Activated CD4-positive, alpha-beta T cell treated with anti-CD3 and anti-CD28 coated beads, Interleukin-2, Interleukin-4, amounts not matched to agents 100 ng/mL and 50 ng/mL, durations not matched to agents 16 hours and 8 hours (primary cell): ENCODE results near the gene CSNK2A3.
"Not testable (repeated sequence)": the region's sequence is repeated elsewhere in the genome, so short reads cannot be mapped to it uniquely, and the experiment has no call there.

Source experiments
- DNase-seq: peaks from one replicate; pipeline ENCODE4 v3.0.0-alpha.2; 2020; ENCODE audit warnings: low spot score

The CSNK2A3 gene

DNA sequence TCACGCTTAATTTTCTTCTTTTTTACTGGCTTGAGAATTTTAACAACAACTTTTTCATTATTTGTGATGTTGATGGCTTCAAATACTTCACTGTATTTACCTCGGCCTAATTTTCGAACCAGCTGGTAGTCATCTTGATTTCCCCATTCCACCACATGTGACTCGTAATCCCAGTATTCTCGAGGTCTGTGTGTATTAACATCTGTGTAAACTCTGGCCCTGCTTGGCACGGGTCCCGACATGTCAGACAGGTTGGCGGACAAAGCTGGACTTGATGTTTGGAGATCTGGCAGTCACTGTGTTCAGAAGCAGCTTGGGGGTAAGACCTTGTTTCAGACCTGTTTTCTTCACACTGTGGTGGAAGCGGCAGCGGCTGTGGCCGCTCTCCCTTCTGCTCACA, at the start of gene CSNK2A3:
Gene CSNK2A3 (minus strand): TSS at position 373 of the 400 bp plus-strand sequence. CDS start 131 bp downstream, at position 242.
- DNase-seq = not testable (repeated sequence)

DNA sequence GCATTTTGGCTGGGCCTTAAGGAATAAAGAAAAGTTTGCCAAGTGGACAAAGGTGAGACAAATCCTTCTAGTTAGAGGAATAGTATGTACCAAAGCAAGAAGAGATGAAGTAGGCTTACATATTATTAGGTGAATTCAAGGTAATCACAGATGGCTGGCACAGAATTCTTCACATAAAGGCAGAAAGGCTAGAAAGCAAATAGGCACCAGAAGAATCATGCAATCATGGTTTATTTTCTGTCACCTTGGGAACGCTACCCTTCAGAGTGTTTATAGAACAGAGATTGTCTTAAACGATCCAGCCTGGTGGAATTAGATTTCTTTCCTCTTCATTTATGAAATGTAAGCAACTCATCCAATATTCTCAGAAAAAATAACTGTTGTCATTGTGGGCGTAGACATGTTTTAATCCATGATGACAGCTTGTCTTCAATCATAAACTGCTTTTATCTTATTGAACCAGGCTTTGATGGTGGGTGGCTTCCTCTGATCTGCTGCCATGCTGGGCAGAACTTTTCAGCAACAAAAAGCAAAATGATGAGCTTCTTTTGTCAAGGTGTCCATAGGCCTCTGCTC, 49.0 kb upstream of the CSNK2A3 start:
- no peak for DNase-seq

DNA sequence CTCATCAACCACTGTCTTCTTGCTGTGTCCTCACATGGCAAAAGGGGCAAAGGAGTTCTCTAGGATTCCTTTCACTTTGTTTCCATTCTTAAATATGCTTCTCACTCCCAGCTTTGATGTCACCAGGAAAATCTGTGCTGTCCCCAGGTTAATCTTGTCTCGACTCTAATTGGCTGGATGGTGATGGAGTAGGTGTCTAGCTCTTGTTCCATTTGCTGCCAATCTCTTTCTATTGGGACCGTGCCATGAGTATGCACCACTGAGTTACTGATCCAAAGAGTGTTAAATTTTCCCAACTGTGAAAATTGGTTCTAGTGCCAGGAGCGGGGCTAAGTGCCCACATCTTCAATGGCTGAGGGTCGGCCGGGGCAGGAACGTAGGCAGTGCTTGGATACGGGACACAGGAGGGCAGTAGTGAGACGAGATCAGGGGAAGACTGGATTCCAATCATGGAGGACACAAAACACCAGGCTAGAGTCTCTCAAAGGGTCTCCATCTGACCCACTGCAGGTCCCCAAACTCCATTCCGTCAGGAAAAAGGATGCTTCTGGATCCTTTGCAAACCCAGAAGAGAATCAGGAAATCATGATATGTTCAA, 47.7 kb upstream of the CSNK2A3 start:
- DNase-seq = no peak

DNA sequence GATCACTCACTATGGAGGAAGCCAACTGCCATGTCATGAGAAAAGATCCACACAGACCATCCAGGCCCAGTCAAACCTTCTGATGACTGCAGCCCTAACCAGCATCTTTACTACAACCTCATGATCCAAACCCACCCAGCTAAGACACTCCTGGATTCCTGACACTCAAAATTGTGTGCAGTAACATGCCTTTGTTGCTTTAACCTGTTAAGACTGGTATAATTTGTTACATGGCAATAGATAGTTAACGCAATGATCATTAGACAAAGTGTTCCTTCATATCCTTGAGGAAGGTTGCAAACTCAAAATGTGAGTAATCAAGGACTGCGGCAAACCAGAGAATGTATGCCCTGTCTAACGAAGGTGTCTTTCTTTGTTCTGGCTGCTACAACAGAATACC, 47.1 kb upstream of the CSNK2A3 start:
- DNase-seq = no peak

DNA sequence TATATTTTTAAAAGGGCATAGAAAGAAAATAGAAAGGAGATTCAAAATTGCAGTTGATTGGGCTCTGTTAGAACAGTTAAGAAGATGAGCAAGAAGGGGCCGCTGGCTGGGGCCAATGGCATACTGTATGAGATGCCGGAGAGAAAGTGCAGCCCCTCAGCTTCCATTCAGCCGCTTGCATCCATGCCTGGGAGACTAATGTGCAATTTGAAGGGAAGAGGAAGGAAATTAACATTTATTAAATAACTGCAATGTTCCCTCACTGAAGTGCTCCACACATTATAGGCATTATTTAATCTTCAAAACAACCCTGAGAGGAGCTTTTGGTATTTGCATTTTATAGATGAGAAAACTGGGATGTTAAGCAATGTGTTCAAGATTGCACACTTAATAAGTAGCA, 44.7 kb upstream of the CSNK2A3 start:
- DNase-seq = no peak

DNA sequence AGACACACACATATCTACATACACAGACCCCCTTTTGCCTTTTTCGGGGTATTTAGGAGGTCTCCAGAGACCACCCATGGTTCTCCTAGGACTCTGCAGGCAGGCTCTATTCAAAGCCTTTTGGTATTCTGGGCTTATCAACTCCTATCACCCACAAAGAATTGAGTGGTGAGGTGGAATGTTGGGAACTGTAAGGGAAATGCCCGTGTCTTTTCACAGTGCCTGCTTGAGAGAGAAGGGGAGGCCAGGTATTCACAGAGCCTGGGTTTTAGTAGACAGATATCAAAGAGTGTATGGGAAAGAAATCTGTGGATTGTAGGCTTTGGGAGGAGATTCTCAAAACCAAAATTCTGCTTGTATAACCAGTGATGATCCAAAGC, 44.0 kb upstream of the CSNK2A3 start:
- DNase-seq = no peak

DNA sequence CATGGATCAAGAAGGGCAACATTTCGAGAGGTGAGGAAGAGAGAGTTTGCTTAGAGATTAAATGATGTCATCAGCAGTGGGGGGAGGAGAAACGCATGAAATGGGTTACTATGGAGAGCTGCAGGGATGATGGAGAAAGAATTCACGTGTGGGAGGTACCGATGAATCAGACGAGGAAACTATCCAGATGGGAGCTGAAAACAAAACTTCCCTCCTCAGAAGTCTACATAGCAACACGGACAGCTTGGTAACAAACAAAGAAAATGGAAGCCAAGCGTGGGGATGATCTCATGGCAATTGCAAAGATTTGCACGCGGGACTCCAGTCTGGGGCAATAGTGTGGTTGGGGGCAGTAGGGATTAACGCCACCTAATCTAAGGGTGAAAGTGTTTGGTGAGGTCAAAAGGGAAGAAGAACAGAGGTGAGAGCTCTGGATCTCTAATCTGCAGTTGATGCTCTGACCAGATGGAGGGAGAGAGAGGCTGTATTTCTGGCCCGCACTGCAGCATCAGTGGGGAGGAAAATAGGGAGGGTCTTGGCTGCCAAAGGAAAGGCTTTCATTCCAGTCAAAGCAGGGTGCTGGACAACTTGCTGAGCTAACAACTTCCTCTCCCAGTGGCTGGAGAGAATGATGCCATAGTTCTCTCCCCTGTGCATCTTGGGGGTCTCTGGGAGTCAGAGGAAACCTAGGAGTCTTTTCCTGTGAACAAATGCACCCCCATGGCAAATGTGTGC, 43.4 kb upstream of the CSNK2A3 start:
- no peak for DNase-seq

DNA sequence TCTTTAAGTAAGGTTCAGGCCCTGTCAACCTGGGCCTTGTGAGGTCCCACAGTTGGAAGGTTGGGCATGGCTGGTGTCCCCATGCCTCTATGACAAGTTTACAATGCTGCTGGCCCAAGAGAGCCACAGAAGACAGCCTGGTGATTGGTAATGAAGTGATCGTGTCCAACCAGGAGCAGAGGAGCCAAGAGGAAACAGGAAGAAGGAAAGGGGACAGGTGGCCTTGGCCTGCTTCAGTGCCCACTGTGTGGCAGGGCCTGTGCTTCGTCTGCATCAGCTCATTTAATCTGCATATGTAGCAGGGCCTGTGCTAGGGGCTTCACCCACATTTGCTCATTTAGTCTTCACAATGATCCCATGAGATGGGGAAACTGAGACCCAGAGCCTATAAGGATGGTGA, 42.1 kb upstream of the CSNK2A3 start:
- DNase-seq = no peak

DNA sequence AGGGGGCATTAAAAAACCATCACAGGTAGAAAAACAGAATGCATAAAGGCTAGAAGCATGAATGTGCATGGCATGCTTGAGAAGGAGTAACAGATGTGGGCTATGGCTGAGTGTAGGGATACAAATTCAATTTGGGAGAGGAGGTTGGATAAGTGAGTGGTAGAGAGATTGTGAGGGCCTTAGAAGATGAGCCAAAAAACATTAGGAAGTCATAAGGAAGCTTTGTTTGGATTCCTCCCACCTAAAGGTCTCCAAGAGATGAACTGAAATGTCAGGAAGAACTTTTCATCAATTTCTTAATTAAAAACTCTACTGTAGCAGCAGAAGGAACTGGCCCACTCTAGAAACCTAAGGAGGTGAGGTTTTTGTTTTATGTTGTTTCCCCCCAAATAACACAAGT, 41.2 kb upstream of the CSNK2A3 start:
- no peak for DNase-seq

DNA sequence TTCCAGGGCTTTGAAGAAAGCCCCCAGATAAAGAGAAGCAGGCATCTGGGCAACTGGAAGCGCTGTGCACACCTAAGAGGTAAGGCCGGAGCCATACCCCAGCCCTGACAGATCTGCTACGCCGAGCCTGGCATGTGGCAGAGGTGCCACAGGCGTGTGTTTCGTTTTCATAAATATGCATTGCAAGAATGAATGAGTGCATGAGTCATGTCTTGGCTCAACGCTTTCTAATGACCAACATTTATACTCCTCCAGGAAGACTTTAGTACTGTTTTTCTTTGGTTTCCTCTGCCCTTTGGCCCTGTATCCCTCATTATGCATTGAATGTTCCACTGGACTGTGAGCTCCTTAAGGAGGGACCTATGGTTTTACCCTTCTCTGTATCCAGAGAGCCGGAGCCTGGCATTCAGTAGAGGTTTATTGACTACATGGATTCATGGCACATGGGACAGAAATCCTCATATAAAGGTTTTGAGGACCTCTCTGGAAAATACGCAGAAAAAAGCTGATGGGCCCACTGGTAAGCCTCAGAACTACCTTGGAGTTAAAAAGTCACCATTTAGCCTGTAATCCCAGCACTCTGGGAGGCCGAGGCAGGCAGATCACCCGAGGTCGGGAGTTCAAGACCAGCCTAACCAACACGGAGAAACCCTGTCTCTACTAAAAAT, 38.9 kb upstream of the CSNK2A3 start:
- DNase-seq = no peak

DNA sequence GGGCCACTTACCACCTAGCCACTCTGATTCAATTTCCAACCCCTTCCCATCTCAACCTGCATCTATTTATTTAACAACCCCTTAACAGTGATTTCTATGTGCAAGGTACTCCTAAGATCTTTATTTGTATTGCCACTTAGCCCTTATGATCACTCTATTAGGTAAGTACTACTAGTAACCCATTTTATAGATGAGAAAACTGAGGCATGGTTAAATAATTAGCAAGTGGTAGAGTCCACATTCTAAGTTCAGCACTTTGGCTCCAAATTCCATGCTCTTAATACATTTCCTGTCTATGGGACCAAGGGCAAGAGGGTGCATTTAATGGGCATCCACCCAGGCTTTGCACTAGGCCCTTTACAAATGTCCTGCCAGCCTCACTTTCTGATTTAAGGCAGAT, 38.1 kb upstream of the CSNK2A3 start:
- DNase-seq = no peak

DNA sequence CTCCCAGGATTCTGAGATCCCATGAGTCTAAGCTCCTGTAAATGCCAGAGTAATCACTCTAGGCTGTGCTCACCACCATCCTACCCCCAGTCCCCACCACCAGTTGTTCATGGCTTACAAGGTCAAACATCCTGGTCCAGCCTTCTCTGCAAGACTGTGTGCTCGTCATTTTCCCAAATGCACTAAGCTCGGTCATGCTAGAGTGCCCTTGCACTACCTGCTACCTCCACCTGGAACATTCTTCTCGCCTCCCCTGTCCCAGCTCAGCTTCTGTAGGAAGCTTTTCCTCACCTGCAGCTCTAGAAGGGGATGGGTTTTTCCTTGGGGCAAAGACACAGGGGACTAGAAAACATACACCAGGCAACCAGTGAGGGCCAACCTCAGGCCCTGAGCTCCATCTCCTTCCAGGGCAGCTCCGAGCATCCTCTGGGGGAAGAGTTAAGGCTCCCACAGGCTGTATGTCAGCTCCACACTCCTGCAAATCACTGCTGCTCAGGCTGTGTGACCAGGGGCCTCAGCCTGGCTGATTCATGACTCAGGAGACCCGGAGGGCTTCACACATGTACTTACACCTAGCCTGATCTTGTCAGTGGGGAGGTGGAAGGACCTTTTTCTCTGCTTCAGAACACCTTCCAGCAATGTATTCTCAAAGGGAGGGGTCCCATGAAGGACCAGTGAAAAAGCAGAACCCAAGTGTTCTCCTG, 37.2 kb upstream of the CSNK2A3 start:
- no peak for DNase-seq

DNA sequence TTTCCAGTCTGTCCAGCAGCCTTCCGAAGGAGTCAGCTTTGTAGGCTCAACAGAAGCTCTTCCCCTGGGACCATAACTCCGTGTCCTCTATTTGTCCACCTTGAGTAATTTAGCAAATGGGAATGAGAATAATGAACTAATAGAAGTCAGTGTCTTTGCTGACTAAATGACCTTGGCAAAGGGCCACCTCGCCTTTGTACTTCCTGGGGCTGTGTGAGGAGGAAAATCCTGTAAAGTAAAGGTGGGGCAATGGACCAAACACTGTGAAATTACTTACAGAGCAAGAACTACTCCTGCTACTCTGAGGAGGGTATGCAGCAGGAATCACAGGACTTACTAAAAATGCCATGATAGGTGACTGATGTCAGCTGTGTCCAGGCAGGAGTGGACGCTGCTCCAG, 36.2 kb upstream of the CSNK2A3 start:
- no peak for DNase-seq

DNA sequence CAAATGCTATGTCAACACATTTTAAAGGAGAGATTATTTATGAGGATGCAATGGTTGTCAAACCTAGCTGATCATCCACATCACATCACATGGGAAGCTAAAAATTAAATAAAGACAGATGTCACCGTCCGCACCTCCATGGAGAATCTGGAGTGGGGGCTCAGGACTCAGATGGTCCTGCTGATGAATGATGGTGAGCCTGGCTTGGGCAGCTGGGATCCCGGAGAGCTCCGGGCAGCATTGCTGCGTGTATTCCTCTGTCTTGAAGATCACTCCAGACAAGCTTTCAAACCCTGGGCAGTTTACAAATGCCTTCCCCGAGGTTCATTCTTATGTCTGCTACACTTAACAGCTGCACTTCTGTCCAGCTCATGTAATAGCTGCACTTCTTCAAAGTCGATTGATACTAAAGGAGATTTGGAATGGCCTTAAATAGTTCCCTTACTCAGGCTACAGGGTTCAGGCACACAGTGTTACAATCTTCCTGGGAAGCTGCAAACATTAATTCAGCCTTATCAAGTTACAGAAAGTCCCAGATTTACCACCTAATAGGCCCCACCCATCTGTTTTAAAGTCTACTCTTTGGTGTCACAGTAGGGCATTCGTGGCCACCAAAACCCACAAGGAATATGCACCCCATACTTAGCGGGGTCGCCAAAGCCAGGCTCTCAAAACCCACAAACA, 34.7 kb upstream of the CSNK2A3 start:
- DNase-seq = no peak

DNA sequence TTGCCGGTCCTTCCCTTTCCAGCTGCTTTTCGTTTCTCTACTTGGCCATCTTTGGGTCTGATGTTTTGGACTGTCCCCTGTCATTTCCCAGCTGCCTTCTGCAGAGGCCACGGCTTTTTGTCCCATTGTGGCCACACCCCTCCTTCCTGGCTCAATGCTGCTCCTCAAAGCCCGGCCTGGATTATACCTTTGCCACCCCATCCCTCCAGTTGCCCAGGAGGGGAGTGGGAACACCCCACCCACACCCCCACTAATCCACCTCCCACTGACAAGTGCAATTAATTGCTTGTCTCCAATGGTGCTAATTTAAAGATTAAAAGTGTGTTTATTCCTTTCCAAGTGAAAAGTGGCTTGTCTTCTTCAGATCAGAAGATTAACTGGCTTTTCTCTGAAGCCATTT, 34.2 kb upstream of the CSNK2A3 start:
- DNase-seq = no peak

DNA sequence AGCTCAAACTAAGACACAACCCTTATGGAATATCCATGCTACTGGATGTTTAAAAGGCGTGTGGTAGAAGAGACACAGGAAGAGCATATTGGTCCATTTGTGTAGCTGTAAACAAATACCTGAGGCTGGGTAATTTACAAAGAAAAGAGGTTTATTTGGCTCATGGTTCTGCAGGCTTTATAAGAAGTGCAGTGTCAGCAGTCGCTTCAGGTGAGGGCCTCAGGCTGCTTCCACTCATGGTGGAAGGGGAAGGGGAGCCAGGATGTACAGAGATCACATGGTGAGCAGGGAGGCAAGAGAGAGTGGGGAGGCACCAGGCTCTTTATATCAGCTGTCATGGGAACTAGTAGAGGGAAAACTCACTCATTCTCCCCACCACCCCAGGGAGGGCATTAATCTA, 31.8 kb upstream of the CSNK2A3 start:
- DNase-seq = no peak

DNA sequence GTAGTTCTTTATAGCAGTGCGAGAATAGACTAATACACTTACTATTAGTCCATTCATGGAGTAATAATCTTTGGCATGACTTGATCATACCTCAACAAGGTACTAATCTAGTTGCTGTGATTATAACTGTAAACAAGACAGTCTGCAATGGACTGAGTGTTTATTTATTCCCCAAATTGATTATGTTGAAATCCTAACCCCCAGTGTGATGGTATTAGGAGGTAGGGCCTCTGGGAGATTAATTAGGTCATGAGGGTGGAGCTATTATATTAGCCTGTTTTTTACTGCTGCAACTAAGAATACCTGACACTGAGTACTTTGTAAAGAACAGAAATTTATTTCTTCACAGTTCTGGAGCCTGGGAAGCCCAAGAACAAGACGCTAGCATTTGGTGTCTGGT, 30.9 kb upstream of the CSNK2A3 start:
- no peak for DNase-seq

DNA sequence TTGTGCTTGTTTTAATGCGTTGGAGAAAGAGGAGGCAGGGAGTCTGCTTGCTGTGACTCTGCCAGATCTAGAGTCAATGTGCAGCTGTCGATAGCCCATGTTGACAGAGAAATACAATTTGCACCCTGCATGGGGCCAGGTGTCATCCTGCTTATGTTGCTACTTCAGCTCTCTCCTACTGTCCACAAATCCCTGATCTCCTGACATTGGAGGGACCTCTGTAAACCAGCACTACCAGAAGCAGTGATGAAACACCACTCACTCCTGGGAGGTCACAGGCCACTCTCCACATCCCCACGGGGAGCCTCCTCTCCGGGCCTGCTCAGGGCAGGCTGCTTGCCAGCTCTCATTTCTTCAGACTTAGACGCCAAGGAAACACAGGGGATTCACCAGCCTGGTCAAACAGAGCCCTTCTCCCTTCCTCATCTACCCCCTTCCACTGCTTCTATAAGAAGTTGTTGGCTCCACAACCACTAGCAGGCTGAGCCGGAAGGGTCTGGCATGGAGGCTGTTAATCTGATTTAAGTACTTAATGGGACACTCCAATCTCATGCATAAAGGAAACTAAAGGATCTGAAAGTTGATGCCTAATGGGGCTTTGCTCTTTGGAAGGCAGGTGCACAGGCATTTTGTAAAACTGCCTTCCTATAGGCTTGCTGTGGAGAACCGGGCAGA, 29.9 kb upstream of the CSNK2A3 start:
- no peak for DNase-seq

DNA sequence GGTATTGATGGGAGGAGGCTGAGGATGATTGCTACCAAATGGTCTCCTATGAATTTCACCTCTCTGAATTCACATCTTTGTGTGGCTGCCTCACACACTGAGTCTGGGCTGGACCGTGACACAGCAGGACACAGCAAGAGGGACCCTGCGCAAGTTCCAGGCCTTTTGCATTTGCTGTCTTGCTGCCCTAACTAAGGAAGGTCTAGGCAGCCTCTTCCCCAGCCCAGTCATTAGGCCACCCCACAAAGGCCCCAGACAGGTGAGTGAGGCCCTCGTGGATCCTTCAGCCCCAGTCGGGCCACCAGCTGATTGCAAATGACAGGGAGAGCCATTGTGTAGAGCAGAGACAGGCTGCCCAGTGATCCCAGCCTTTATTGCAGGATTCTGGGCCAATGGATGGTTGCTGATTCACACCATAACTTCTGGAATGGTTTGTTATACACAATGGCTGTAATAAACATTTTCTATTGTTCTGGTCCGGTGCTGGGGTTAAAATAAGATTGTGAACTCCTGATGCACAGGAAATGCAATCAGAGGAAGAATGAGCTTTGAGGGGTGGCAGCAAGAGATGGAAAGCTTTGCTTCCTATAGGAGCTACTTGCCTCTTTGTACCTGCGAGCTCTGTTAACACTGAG, 28.5 kb upstream of the CSNK2A3 start:
- no peak for DNase-seq

DNA sequence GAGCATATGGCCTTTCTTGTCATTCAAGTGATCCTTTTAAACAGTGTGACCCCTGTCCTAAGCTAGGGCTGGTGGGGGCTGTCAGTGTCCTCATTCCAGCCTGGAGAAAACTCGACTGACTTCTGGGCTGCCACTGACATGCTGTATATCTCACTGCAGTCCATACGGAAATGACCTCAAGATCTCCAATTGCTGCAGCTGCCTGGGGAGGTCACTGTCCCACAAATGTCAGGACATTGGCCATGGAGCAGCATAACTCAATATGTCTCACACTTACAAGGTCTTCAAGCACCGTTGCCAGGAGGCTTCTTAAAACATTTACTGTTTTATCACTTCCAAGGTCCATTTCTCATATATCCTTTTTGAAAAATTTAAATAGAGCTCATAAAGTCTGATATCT, 27.8 kb upstream of the CSNK2A3 start:
- no peak for DNase-seq

DNA sequence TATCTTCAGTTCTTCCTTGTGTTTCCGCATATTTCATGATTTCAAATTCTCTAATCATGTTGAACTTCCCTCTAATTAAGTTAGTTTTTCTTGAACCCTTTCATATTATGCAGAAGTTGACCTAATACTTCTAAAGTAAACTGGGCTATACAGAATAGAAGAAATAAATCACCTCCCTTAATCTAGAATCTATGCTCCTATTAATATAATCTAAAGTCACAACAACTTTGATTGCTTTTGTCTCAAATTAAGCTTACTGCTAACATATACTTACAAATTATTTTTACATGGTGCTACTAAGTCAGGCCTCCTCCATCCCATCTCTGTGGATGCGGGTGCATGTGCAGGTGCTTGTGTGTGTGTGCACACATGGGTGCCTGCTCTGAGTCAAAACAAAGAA, 27.3 kb upstream of the CSNK2A3 start:
- no peak for DNase-seq
